Epithelial cell of esophagus (primary cell): Measurements from ENCODE around the gene ACTL6B.
A peak's percentile ranks its signal among the peaks of the same experiment; 100 is the strongest.

Experiments
- DNase-seq: peaks from one replicate; pipeline ENCODE4 v3.0.0; 2010; ENCODE audit warnings: low read depth
- H3K4me3 ChIP-seq: 2 replicates; pipeline ENCODE4 v1.5.1; 2011; ENCODE audit warnings: mild to moderate bottlenecking, low read length, control low read depth
- TF ChIP-seq, protein P1 (sequence below): IDR thresholded peaks from 2 replicates; pipeline ENCODE4 v1.5.1; 2011; ENCODE audit warnings: low read depth, mild to moderate bottlenecking, low read length, control low read depth, inconsistent platforms; ENCODE audit not compliant: insufficient read depth; ENCODE audit errors: missing control alignments

Gene ACTL6B

DNA sequence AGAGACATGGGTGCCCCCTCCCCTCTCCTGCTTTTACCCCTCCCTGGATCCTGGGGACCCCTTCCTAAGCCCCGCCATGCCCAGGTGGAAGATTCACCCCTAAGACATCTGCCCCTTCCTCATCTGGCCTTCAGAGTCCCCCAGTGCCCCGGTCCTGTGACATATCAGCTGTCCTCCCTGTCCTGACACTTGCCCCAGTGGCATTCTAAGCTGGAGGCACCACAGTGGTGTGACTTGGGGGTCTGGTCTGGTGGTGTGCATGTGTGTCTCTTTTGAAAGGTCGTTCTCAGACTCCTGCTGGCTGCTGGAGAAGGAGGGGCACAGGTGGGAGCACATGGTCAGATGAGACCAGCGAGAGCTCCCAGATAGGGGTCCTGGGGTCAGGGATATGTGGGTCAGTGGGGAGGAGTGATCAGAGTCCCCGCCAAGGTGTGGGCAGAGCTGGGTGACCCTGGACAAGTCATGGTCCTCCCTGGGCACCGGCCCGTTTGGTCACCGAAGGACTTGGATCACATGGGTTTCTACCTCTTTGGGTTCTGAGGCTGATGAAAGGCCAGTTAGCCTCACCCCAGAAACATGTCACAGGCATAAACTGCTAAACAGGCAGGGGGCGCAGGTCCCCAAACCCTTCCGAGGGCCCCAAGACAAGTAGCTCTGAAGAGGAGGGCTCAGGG lies 14.3 kb downstream of the ACTL6B start:
- no peak for DNase-seq
- TF ChIP-seq, protein P1, sequence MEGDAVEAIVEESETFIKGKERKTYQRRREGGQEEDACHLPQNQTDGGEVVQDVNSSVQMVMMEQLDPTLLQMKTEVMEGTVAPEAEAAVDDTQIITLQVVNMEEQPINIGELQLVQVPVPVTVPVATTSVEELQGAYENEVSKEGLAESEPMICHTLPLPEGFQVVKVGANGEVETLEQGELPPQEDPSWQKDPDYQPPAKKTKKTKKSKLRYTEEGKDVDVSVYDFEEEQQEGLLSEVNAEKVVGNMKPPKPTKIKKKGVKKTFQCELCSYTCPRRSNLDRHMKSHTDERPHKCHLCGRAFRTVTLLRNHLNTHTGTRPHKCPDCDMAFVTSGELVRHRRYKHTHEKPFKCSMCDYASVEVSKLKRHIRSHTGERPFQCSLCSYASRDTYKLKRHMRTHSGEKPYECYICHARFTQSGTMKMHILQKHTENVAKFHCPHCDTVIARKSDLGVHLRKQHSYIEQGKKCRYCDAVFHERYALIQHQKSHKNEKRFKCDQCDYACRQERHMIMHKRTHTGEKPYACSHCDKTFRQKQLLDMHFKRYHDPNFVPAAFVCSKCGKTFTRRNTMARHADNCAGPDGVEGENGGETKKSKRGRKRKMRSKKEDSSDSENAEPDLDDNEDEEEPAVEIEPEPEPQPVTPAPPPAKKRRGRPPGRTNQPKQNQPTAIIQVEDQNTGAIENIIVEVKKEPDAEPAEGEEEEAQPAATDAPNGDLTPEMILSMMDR, result no peak
- no peak overlapping the region for H3K4me3 ChIP-seq

DNA sequence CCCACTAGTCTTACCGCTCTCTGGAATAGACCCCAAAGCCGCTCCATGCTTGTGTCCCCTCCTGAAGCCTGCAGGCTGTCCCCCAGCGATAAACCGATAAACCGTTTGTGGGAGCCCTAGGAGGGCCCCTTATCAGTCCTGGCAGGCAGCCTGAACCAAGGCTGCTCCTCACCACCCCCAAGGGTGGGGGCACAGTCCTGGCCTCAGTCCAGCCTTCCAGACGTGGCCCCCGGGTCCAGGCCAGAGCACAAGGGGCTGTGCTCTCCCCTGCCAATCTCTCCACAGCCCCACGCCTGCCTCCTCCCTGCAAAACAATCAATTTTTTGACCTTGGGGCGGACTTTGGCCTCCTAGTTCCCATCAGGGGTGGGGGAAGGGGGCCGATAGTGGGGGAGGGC lies 14.8 kb downstream of the ACTL6B start, which contains the start of gene TFR2:
TSS of gene TFR2 (minus strand) at position 90 of the 397 bp plus-strand sequence. CDS start at position 47, 43 bp downstream.
- TF ChIP-seq, protein P1, result no peak

DNA sequence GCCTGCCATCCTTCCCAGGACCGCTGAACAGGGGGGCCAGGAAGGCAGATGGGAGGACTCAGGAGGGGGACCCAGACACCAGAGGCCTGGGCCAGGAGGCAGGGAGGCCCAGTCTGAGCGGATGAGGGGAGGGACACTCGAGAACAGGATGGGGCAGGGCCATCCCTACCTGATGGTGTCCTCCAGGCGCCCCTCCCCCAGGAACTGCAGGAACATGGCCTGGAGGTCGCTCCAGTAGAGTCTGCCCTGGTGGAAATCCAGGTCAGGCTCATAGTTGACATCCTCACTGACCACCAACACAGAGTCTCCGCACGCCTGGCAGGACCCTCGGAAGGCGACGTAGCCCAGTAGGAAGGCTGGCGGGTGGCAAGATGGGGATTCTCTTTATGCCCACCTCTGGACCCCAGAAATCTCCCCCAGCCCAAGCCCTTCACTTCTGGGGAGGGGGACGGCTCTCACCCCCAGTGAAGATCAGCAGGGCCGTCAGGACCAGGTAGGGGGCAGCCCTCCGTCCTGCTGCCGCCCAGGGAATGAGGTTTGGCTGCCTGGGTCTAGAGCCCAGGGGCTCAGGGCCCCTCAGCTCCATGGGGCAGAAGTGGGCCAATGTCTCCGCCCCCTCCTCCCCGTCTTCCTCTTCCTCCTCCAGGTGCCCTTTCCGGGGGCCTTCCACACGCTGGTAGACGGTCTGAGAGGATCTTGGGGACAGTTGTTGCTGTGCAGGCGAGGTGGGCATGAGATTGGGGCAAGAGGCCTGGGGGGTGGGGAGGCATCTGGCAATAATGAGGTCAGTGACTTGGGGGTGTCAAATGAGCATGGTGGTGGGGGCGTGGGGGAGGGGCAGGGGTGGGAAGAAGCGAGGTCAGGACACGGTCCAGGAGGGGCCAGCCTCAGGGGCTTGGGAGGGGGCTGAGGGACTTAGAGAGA lies 15.5 kb downstream of the ACTL6B start:
- no peak for DNase-seq
- no peak overlapping the region for H3K4me3 ChIP-seq
- TF ChIP-seq, protein P1, result no peak

More for the DNA sequence above, 14.8 kb downstream of the ACTL6B start, which contains the start of gene TFR2:
- H3K4me3 ChIP-seq, result no peak within 1 kb of the TSS
- no peak for DNase-seq

DNA sequence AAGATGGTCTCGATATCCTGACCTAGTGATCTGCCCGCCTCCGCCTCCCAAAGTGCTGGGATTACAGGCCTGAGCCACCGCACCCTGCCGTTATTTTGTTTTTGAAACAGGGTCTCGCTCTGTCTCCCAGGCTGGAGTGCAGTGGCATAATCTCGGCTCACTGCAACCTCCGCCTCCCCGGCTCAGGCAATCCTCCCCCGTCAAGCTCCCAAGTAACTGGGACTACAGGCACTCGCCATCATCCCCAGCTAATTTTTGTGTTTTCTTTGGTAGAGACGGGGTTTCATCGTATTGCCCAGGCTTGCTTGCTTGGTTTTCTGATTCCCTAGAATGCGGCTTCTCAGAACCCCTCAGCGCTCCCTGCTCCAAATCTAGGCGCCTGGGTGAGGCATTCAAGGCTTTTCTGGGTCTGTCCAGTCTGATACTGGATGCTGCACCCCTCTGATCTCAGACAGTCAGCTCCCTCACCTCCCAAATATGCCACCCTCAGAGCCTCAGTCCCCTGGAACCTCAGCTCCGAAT lies 16.2 kb downstream of the ACTL6B start:
- H3K4me3 ChIP-seq, result no peak overlapping the region
- no peak for DNase-seq
- TF ChIP-seq, protein P1, result no peak

DNA sequence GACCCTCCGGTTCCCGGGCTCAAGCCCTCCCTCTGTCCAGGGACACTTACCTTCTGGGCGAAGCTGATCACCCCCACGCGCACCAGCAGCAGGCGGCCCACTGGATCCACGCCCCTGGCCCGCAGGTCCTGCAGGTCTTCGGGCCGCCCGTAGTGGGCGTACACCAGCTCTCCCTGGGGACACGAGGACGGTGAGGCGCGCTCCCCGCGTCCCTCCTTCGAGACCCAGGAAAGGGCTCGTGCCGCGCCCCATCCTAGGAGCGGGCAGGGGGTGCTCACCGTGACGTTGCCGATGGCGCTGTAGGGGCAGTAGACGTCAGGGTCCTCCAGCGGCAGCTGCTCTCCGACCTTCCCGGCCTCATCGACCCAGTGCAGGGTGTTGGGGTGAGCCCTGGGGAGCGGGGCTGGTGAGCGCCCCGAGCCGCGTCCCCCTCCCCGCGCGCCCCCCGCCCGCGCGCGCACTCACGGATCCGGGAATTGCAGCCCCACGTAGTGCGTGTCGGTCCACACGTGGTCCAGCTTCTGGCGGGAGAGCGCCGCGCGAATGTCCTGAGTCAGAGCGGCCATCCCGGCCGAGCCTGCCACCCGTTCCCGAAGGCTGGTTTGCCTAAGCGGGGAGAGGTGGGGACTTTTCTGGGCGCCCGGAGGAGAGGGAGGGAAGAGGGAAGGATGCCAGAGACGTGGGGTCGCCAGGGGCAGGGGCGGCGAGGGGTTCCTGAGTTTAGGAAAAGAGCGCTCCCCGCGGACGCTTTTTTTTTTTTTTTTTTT lies 23.1 kb downstream of the ACTL6B start:
- H3K4me3 ChIP-seq, result peak overlapping the region; percentile 44
- DNase-seq, result peak; percentile 42
- TF ChIP-seq, protein P1, result peak; percentile 50

DNA sequence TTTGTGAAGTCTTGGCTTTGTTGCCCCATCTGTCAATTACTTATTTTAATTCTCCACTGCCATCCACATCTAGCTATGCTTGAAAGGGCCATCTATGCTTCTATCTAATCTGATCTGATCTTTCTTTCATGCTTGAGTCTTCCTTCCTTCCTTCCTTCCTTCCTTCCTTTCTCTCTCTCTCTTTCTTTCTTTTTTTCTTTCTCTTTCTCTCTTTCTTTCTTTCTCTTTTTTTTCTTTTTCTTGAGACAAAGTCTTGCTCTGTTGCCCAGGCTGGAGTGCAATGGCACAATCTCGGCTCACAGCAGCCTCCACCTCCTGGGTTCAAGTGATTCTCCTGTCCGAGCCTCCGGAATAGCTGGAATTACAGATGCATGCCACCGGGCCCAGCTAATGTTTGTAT lies 26.2 kb downstream of the ACTL6B start:
- TF ChIP-seq, protein P1, result no peak
- H3K4me3 ChIP-seq, result no peak overlapping the region
- no peak for DNase-seq
